Small intestine (tissue), 7 donors: Measurements from ENCODE around the gene SNX13. TPM values are rescaled to one million over a fixed set of nuclear protein-coding genes. Genes with fewer than 3 reads are reported as not detected.
A peak's percentile ranks its signal among the peaks of the same experiment; 100 is the strongest.

Source experiments
- DNase-seq, 2 donors: peaks; one replicate each; pipeline versions ENCODE4 v3.0.0 to v3.0.0-alpha.2; 2013
- FAIRE-seq: peaks from 2 replicates; lab custom pipeline; 2012; peaks lifted over from hg19 to GRCh38; lab: Jason Lieb, UNC
- H3K27ac ChIP-seq, 3 donors: one replicate each; pipeline ENCODE4 v1.5.1; 2013; ENCODE audit warnings: low read length in 2 of 3, mild to moderate bottlenecking in 2 of 3, control low read depth in 1 of 3, inconsistent platforms in 1 of 3, low read depth in 1 of 3, moderate library complexity in 1 of 3
- H3K27me3 ChIP-seq, 3 donors: one replicate each; pipeline ENCODE4 v1.6.1; 2013; ENCODE audit warnings: low read length in 3 of 3, inconsistent platforms in 1 of 3; ENCODE audit not compliant: control insufficient read depth in 3 of 3, insufficient read depth in 3 of 3
- H3K36me3 ChIP-seq, 3 donors: one replicate each; pipeline ENCODE4 v1.6.1; 2013; ENCODE audit warnings: low read length in 3 of 3, inconsistent platforms in 1 of 3, low read depth in 1 of 3, mild to moderate bottlenecking in 1 of 3, moderate library complexity in 1 of 3; ENCODE audit not compliant: control insufficient read depth in 3 of 3, insufficient read depth in 2 of 3
- H3K4me1 ChIP-seq, 3 donors: one replicate each; pipeline ENCODE4 v1.6.1; 2013; ENCODE audit warnings: low read length in 2 of 3, inconsistent platforms in 1 of 3, low read depth in 1 of 3, mild to moderate bottlenecking in 1 of 3, moderate library complexity in 1 of 3; ENCODE audit not compliant: control insufficient read depth in 3 of 3, insufficient read depth in 2 of 3
- H3K4me3 ChIP-seq, 3 donors: one replicate each; pipeline ENCODE4 v1.5.1; 2013; ENCODE audit warnings: low read length in 3 of 3, control low read depth in 1 of 3, inconsistent platforms in 1 of 3, low read depth in 1 of 3, mild to moderate bottlenecking in 1 of 3, moderate library complexity in 1 of 3
- H3K9me3 ChIP-seq, 2 donors: one replicate each; pipeline ENCODE4 v1.6.1; 2013; ENCODE audit warnings: low read depth in 1 of 2, low read length in 1 of 2; ENCODE audit not compliant: control insufficient read depth in 2 of 2, insufficient read depth in 1 of 2
- WGBS, 3 donors: extraction: QIAGEN DNeasy Blood & Tissue Kit; methylation state at CpG; one replicate each; pipeline ENCODE4 v1.1.7; 2013; 5-methylcytosine and 5-hydroxymethylcytosine counted together
- polyA plus RNA-seq, 4 donors: library from polyadenylated mRNA; stranded (reverse) in 3 of 4; unstranded in 1 of 4; fragments of 200-250 nt in 3 of 4; fragments of 120-200 nt in 1 of 4; gene quantifications; one replicate each; pipeline versions ENCODE4 v1.2.1 to v1.2.3, GENCODE V29; 2013
- donor health status: healthy with polysubstance abuse.
- donor health status: control.
- donor health status: control.
- donor health status: Bipolar disorder and iron deficiency.
- donor health status: healthy.

SNX13 gene
- polyA plus RNA-seq, 4 donors, result 5.7 to 36.0 (median 7.6) TPM

- H3K9me3 ChIP-seq, result no peaks in the 10 kb centered on the region
- FAIRE-seq (peak; percentile 65), DNase-seq (no peak)
- H3K4me1 ChIP-seq, result no peaks in the 10 kb centered on the region
- peaks cover 0 to 3% (median 2%) of the 10 kb centered on the region in 3 donors for H3K36me3 ChIP-seq
- H3K4me3 ChIP-seq, result no peak overlapping the region
- H3K27ac ChIP-seq, result no peak overlapping the region
- H3K27me3 ChIP-seq, result no peaks in the 10 kb centered on the region
These were observed 107.4 kb downstream of the SNX13 start for GRCh38 chr7:17832820-17833355.

- peaks cover 0 to 3% (median 2%) of the 10 kb centered on the region in 3 donors for H3K36me3 ChIP-seq
- FAIRE-seq (no peak), DNase-seq (no peak)
- H3K4me1 ChIP-seq, result no peaks in the 10 kb centered on the region
- H3K9me3 ChIP-seq, result no peaks in the 10 kb centered on the region
- H3K27ac ChIP-seq, result no peak overlapping the region
- H3K4me3 ChIP-seq, result no peak overlapping the region
- WGBS, 3 donors, result 76 to 85% (median 79%) methylated on average over 1 of the region's 1 CpG
- no peaks in the 10 kb centered on the region for H3K27me3 ChIP-seq
These were observed 108.1 kb downstream of the SNX13 start for GRCh38 chr7:17832242-17832641.

- H3K27me3 ChIP-seq, result no peaks in the 10 kb centered on the region
- WGBS, 3 donors, result 69 to 82% (median 78%) methylated on average over 1 of the region's 1 CpG
- FAIRE-seq, result peak; percentile 41
- H3K27ac ChIP-seq, result no peak overlapping the region
- no peaks in the 10 kb centered on the region for H3K4me1 ChIP-seq
- no peak for DNase-seq
- no peak overlapping the region for H3K4me3 ChIP-seq
- H3K9me3 ChIP-seq, result no peaks in the 10 kb centered on the region
- H3K36me3 ChIP-seq, result no peaks in the 10 kb centered on the region
These were observed 110.1 kb downstream of the SNX13 start for GRCh38 chr7:17830206-17830605.

- DNase-seq (no peak), FAIRE-seq (no peak)
- Histone ChIP-seq H3K9me3 (no peaks in the 10 kb centered on the region), H3K27me3 (no peaks in the 10 kb centered on the region), H3K27ac (no peak overlapping the region), H3K4me3 (no peak overlapping the region), H3K4me1 (no peaks in the 10 kb centered on the region), H3K36me3 (peaks cover 0 to 4% (median 0%) of the 10 kb centered on the region in 3 donors)
- WGBS, 3 donors, result 97 to 99% (median 98%) methylated on average over 3 of the region's 3 CpGs
These were observed 111.3 kb downstream of the SNX13 start for GRCh38 chr7:17829001-17829400.

GRCh38 chr7:17822547-17823173, 117.6 kb downstream of the SNX13 start:
- Histone ChIP-seq H3K36me3 (peaks cover 0 to 7% (median 7%) of the 10 kb centered on the region in 3 donors), H3K9me3 (no peaks in the 10 kb centered on the region), H3K27ac (no peak overlapping the region), H3K4me1 (no peaks in the 10 kb centered on the region), H3K4me3 (no peak overlapping the region), H3K27me3 (no peaks in the 10 kb centered on the region)
- FAIRE-seq (no peak), DNase-seq (no peak)
- WGBS, 3 donors, result 81 to 97% (median 91%) methylated on average over 3 of the region's 3 CpGs

GRCh38 chr7:17816903-17817302, 123.4 kb downstream of the SNX13 start:
- no peak for DNase-seq
- Histone ChIP-seq H3K36me3 (peaks cover 2 to 14% (median 9%) of the 10 kb centered on the region in 3 donors), H3K4me1 (no peaks in the 10 kb centered on the region), H3K27me3 (no peaks in the 10 kb centered on the region), H3K27ac (no peak overlapping the region), H3K9me3 (peaks cover 0 to 7% of the 10 kb centered on the region in 2 donors), H3K4me3 (no peak overlapping the region)
- WGBS, 3 donors, result 76 to 81% (median 80%) methylated on average over 3 of the region's 3 CpGs
- peak; percentile 41 for FAIRE-seq

GRCh38 chr7:17815318-17815717, 125.0 kb downstream of the SNX13 start:
- H3K27ac ChIP-seq, result no peak overlapping the region
- H3K4me3 ChIP-seq, result no peak overlapping the region
- WGBS, 3 donors, result 59 to 77% (median 70%) methylated on average over 4 of the region's 4 CpGs
- FAIRE-seq (no peak), DNase-seq (peak; percentile 8 to 11)
- H3K9me3 ChIP-seq, result peaks cover 0 to 9% of the 10 kb centered on the region in 2 donors
- H3K36me3 ChIP-seq, result peaks cover 2 to 14% (median 9%) of the 10 kb centered on the region in 3 donors
- no peaks in the 10 kb centered on the region for H3K27me3 ChIP-seq
- no peaks in the 10 kb centered on the region for H3K4me1 ChIP-seq

GRCh38 chr7:17814058-17814457, 126.2 kb downstream of the SNX13 start:
- Histone ChIP-seq H3K36me3 (peaks cover 2 to 11% (median 9%) of the 10 kb centered on the region in 3 donors), H3K4me1 (no peaks in the 10 kb centered on the region), H3K4me3 (no peak overlapping the region), H3K9me3 (peaks cover 0 to 9% of the 10 kb centered on the region in 2 donors), H3K27me3 (no peaks in the 10 kb centered on the region), H3K27ac (no peak overlapping the region)
- 87 to 96% (median 95%) methylated on average over 1 of the region's 1 CpG for WGBS, 3 donors
- FAIRE-seq (no peak), DNase-seq (no peak)
